ENCODE data around the gene TMEM130.
A peak's percentile ranks its signal among the peaks of the same experiment; 100 is the strongest.
"Not testable (repeated sequence)": the region's sequence is repeated elsewhere in the genome, so short reads cannot be mapped to it uniquely, and the experiment has no call there.

Gene TMEM130

DNA sequence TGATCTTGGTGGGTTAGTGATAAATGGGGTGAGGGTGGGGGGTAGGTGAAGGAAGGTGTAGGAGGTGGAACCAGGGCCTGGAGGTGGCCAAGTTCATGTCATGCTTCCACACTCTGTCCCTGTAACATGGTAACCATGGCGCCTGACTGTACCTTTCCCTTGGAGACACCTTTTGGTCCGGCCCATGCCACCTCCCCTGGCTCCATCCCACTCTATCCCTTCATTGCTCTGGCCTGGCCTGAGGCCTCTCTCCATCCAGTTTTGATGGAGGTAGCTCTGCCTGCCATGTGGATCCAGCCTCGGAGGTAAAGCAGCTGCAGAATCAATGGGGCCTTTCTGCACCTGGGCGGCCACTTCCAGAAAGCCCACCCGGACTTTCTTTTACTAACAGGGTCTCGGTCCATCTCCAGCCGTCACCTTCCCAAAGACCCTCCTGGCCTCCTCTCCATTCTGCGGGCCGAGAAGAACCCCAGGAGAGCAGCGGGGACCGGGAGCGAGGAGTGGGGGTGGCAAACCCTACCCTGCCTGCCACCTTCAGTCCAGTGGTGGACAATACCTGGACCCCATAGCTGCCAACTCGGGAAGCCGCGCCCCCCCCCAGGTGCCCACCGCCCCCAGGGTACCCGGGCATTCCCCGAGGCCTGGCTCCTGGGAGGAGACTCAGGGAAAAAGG, 8.0 kb upstream of the TMEM130 start:
- no peaks in the 10 kb centered on the region for H3K27me3 ChIP-seq (replicated peaks; ENCODE audit: control insufficient read depth, insufficient read depth, low read length)
- H3K9me3 ChIP-seq (ENCODE audit: control insufficient read depth, low read length) = no peaks in the 10 kb centered on the region
- H3K9ac ChIP-seq (ENCODE audit: low read length) = peak overlapping the region; percentile 95
- no peak for DNase-seq (ENCODE audit: low read depth)
- H3K4me1 ChIP-seq (ENCODE audit: control insufficient read depth, insufficient read depth, low read length) = peaks cover 14% of the 10 kb centered on the region
- peaks cover 15% of the 10 kb centered on the region for H3K36me3 ChIP-seq (ENCODE audit: control insufficient read depth, insufficient read depth, low read length, severe bottlenecking)
- peak overlapping the region; percentile 97 for H3K4me3 ChIP-seq (ENCODE audit: low read length)

DNA sequence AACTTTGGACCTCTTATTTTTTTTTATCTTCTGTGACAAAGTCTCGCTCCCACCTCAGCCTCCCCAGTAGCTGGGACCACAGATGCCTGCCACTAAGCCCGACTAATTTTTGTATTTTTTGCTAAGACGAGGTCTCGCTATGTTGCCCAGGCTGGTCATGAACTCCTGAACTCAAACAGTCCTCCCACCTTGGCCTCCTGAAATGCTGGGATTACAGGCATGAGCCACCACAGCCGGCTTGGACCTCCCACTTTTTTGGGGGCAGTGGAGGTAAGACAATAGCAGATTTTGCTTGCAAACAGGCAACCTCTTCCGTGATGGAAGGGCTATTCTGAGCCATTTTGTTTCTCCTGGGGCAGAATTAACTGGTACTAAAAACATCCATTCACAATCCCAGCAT, 7.3 kb upstream of the TMEM130 start:
- H3K9me3 ChIP-seq (ENCODE audit: control insufficient read depth, low read length) = no peaks in the 10 kb centered on the region

DNA sequence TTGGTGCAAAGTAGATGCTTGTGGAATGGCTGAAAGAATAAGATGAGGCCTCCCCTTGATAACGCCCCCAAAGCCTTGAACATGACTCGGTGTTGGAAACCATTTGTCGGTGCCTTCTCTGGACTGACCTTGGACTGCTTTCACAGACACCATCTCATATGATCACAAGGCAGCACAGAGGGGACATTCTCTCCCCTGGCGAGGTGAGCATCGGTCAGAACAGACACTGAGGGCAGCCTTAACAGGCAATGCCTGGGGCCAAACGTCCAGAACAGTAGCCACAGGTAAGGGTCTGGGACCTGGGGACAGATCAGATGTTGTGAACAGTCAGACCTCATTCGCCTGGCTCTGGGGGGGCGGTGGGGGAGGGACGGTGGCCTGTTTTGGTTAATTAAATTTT, 5.7 kb upstream of the TMEM130 start:
- Histone ChIP-seq H3K36me3 (ENCODE audit: control insufficient read depth, insufficient read depth, low read length, severe bottlenecking) (no peaks in the 10 kb centered on the region), H3K9ac (ENCODE audit: low read length) (no peak overlapping the region), H3K27me3 (replicated peaks; ENCODE audit: control insufficient read depth, insufficient read depth, low read length) (peaks cover 6% of the 10 kb centered on the region), H3K9me3 (ENCODE audit: control insufficient read depth, low read length) (no peaks in the 10 kb centered on the region), H3K4me1 (ENCODE audit: control insufficient read depth, insufficient read depth, low read length) (peaks cover 14% of the 10 kb centered on the region), H3K4me3 (ENCODE audit: low read length) (no peak overlapping the region)
- no peak for DNase-seq (ENCODE audit: low read depth)

More for the DNA sequence above, 7.3 kb upstream of the TMEM130 start:
- Histone ChIP-seq H3K4me3 (ENCODE audit: low read length) (no peak overlapping the region), H3K9ac (ENCODE audit: low read length) (no peak overlapping the region), H3K27me3 (replicated peaks; ENCODE audit: control insufficient read depth, insufficient read depth, low read length) (no peaks in the 10 kb centered on the region), H3K4me1 (ENCODE audit: control insufficient read depth, insufficient read depth, low read length) (peaks cover 14% of the 10 kb centered on the region), H3K36me3 (ENCODE audit: control insufficient read depth, insufficient read depth, low read length, severe bottlenecking) (peaks cover 8% of the 10 kb centered on the region)
- no peak for DNase-seq (ENCODE audit: low read depth)

DNA sequence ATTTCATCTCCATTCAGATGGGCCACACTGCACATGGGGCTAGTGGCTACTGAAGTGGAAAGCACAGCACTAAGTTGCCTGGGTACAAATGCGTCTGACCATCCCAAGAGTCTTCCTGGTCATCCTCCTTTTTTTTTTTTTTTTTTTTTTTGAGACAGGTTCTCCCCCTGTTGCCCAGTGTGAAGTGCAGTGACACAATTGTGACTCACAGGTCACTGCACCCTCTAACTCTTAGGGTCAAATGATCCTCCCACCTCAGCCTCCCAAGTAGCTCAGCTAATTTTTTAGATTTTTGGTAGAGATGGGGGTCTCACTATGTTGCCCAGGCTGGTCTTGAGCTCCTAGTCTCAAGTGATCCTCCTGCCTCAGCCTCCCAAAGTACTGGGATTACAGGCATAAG, 5.1 kb upstream of the TMEM130 start:
- H3K4me3 ChIP-seq (ENCODE audit: low read length) = no peak overlapping the region
- H3K9me3 ChIP-seq (ENCODE audit: control insufficient read depth, low read length) = no peaks in the 10 kb centered on the region
- DNase-seq (ENCODE audit: low read depth) = no peak
- no peaks in the 10 kb centered on the region for H3K36me3 ChIP-seq (ENCODE audit: control insufficient read depth, insufficient read depth, low read length, severe bottlenecking)
- H3K4me1 ChIP-seq (ENCODE audit: control insufficient read depth, insufficient read depth, low read length) = peaks cover 12% of the 10 kb centered on the region
- H3K27me3 ChIP-seq (replicated peaks; ENCODE audit: control insufficient read depth, insufficient read depth, low read length) = peaks cover 6% of the 10 kb centered on the region
- H3K9ac ChIP-seq (ENCODE audit: low read length) = no peak overlapping the region

DNA sequence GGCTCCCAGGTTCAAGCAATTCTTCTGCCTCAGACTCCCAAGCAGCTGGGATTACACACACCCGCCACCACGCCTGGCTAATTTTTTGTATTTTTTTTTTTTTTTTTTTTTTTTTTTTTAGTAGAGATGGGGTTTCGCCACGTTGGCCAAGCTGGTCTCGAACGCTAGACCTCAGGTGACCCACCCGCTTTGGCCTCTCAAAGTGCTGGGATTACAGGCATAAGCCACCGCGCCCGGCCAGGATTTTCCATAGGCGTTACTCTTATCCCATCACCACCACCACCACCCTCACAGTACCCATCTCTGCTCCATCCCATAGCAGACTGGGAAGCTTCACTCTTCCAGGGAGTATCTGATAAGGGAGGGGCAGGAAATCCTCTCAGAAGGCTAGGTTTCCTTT, 3.8 kb upstream of the TMEM130 start:
- H3K4me3 ChIP-seq (ENCODE audit: low read length); H3K27me3 ChIP-seq (replicated peaks; ENCODE audit: control insufficient read depth, insufficient read depth, low read length); DNase-seq (ENCODE audit: low read depth); H3K9me3 ChIP-seq (ENCODE audit: control insufficient read depth, low read length); H3K4me1 ChIP-seq (ENCODE audit: control insufficient read depth, insufficient read depth, low read length); H3K9ac ChIP-seq (ENCODE audit: low read length); H3K36me3 ChIP-seq (ENCODE audit: control insufficient read depth, insufficient read depth, low read length, severe bottlenecking): not testable (repeated sequence)

DNA sequence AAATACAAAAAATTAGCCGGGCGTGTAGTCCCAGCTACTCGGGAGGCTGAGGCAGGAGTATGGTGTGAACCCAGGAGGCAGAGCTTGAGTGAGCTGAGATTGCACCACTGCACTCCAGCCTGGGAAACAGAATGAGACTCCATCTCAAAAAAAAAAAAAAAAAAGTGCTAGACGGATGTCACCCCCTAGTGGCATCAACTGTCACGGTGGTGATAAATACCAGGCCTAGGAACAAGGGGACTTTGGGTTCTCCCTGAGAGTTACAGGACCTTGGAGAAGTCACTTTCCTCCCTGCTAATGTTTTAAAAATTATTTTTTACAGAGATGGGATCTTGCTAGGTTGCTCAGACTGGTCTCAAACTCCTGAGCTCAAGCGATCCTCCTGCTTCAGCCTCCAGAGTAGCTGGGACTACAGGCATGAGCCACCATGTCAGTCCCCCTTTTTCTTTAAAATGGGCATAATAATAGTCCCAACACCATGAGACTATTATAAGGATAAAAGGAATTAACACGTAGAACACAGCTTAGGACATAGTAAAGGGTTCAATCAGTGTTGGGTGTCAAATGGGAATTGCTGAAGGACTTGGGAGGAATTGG, 2.6 kb upstream of the TMEM130 start:
- H3K27me3 ChIP-seq (replicated peaks; ENCODE audit: control insufficient read depth, insufficient read depth, low read length) = peaks cover 6% of the 10 kb centered on the region
- no peak overlapping the region for H3K4me3 ChIP-seq (ENCODE audit: low read length)
- H3K36me3 ChIP-seq (ENCODE audit: control insufficient read depth, insufficient read depth, low read length, severe bottlenecking) = no peaks in the 10 kb centered on the region
- H3K4me1 ChIP-seq (ENCODE audit: control insufficient read depth, insufficient read depth, low read length) = no peaks in the 10 kb centered on the region
- no peak for DNase-seq (ENCODE audit: low read depth)
- no peak overlapping the region for H3K9ac ChIP-seq (ENCODE audit: low read length)
- H3K9me3 ChIP-seq (ENCODE audit: control insufficient read depth, low read length) = no peaks in the 10 kb centered on the region

DNA sequence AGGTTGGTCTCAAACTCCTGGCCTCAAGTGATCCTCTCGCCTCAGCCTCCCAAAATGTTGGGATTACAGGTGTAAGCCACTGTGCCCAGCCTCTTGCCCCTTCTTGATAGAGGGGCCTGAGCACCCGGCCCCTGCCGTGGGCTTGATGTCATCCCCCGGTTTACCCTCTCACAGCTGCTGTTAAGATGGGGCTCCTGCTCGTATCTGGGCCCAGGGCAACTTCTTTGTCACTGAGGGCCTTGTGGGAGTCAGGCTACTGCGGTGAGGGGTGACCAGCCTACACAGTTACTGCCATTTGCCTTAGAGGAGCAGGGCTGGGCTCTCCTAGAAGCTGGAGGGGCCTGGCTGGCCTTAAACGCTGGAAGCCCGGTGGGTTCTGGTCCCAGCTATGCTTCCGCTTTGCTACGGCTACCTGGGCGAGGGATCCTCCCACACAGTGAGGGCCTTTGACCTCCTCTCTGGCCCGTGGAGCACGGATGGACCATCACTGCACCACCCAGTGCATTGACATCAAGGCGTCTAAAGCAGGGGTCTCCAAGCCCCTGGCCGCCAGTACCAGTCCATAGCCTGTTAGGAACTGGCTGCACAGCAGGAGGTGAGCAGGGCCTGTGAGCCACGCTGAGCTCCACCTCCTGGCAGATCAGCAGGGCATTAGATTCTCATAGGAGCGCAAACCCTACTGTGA, 1.1 kb upstream of the TMEM130 start:
- no peaks in the 10 kb centered on the region for H3K36me3 ChIP-seq (ENCODE audit: control insufficient read depth, insufficient read depth, low read length, severe bottlenecking)
- no peaks in the 10 kb centered on the region for H3K9me3 ChIP-seq (ENCODE audit: control insufficient read depth, low read length)
- H3K4me1 ChIP-seq (ENCODE audit: control insufficient read depth, insufficient read depth, low read length) = no peaks in the 10 kb centered on the region
- H3K9ac ChIP-seq (ENCODE audit: low read length) = no peak overlapping the region
- DNase-seq (ENCODE audit: low read depth) = no peak
- peaks cover 9% of the 10 kb centered on the region for H3K27me3 ChIP-seq (replicated peaks; ENCODE audit: control insufficient read depth, insufficient read depth, low read length)
- no peak overlapping the region for H3K4me3 ChIP-seq (ENCODE audit: low read length)

DNA sequence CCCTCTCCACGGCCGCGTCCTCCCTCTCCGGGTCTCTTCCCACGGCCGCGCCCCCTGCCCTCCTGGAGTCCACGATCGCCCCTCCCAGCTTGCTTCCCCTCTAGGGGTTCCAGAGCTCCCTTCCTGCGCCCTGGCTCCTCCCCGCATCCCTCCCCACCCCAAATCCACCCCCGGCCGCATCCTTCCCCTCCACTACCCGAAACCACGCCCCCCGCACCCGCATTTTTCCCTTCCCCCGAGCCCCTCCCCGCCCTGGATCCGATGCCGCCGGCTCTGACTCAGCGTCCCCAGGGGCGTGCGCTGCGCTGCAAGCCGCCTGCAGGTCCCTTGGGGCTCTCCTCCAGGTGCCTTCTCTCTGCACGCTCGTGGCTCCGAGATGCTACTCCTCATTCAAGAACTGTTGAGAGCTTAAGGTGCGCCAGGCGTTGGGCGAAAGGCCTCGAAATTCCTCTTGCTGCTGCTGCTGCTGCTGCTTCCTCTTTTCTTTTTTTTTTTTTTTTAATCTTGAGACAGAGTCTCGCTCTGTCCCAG, 372 bp upstream of the TMEM130 start:
- no peaks in the 10 kb centered on the region for H3K9me3 ChIP-seq (ENCODE audit: control insufficient read depth, low read length)
- H3K36me3 ChIP-seq (ENCODE audit: control insufficient read depth, insufficient read depth, low read length, severe bottlenecking) = no peaks in the 10 kb centered on the region
- no peak overlapping the region for H3K9ac ChIP-seq (ENCODE audit: low read length)
- H3K27me3 ChIP-seq (replicated peaks; ENCODE audit: control insufficient read depth, insufficient read depth, low read length) = peaks cover 9% of the 10 kb centered on the region
- peak; percentile 89 for DNase-seq (ENCODE audit: low read depth)
- H3K4me1 ChIP-seq (ENCODE audit: control insufficient read depth, insufficient read depth, low read length) = peaks cover 6% of the 10 kb centered on the region
- peak overlapping the region; percentile 37 for H3K4me3 ChIP-seq (ENCODE audit: low read length)

DNA sequence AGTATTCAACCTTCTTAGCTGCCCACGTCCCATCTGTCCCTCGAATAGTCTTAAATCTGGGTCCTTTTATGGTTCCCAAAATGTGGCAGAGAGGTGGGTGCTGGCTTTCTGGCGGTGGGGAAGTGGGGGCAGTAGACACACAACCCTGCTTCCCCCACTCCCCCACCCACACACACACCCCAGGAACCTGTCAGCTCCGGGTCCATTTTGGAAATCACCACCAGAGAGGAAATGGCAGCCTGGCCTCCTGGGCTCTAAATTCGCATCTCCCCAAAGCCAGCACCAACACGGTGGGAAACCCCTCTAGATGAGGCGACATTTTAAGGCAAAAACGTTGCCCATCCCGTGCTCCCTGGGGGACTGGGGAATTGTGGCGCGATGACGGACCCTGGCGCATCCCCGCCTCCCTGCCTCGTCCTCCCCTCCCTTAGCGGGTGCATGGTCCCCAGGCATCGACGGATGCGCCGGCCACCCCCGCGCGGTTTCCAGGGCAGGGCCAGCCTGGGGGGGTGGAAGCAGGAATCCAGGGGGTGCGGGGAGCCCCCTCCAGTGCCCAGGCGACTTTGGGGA, 702 bp downstream of the TMEM130 start:
- no peaks in the 10 kb centered on the region for H3K9me3 ChIP-seq (ENCODE audit: control insufficient read depth, low read length)
- peaks cover 11% of the 10 kb centered on the region for H3K4me1 ChIP-seq (ENCODE audit: control insufficient read depth, insufficient read depth, low read length)
- H3K36me3 ChIP-seq (ENCODE audit: control insufficient read depth, insufficient read depth, low read length, severe bottlenecking) = no peaks in the 10 kb centered on the region
- H3K4me3 ChIP-seq (ENCODE audit: low read length) = no peak overlapping the region
- peaks cover 9% of the 10 kb centered on the region for H3K27me3 ChIP-seq (replicated peaks; ENCODE audit: control insufficient read depth, insufficient read depth, low read length)
- no peak overlapping the region for H3K9ac ChIP-seq (ENCODE audit: low read length)
- no peak for DNase-seq (ENCODE audit: low read depth)

DNA sequence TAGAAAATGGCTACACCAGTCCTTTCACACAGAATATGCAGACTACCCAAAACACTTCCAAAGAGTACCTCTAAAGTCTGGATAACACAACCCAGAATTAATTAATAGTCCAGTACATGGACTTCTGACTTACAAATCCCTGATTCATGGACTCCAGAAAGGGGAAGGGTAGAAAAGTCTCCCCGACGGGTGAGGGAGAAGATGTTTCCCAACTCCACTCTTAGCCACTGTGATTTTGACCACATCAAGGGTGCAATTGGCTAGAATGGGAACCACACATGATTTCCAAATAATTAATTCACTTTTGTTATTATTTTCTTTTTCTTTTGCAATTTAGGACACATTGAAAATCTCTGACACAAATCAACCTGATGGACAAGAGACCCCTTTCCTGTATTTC, 1.4 kb downstream of the TMEM130 start:
- H3K27me3 ChIP-seq (replicated peaks; ENCODE audit: control insufficient read depth, insufficient read depth, low read length) = peaks cover 9% of the 10 kb centered on the region
- no peak for DNase-seq (ENCODE audit: low read depth)
- H3K4me3 ChIP-seq (ENCODE audit: low read length) = no peak overlapping the region
- no peaks in the 10 kb centered on the region for H3K9me3 ChIP-seq (ENCODE audit: control insufficient read depth, low read length)
- H3K9ac ChIP-seq (ENCODE audit: low read length) = no peak overlapping the region
- peaks cover 11% of the 10 kb centered on the region for H3K4me1 ChIP-seq (ENCODE audit: control insufficient read depth, insufficient read depth, low read length)
- H3K36me3 ChIP-seq (ENCODE audit: control insufficient read depth, insufficient read depth, low read length, severe bottlenecking) = no peaks in the 10 kb centered on the region

DNA sequence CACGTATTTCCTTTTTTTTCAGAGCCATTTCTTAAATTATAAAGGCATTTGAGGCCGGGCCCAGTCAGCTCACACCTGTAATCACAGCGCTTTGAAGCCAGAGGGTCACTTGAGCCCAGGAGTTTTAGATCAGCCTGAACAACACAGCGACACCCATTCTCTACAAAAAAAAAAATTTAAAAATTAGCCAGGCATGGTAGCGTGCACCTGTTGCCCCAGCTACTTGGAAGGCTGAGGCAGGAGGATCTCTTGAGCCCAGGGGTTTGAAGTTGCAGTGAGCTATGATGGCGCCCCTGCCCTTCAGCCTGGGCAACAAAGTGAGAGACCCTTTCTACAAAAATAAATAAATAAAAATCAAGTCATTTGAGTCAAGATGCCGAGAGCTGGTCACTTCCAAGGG, 3.0 kb downstream of the TMEM130 start:
- Histone ChIP-seq H3K4me3 (ENCODE audit: low read length) (no peak overlapping the region), H3K36me3 (ENCODE audit: control insufficient read depth, insufficient read depth, low read length, severe bottlenecking) (no peaks in the 10 kb centered on the region), H3K4me1 (ENCODE audit: control insufficient read depth, insufficient read depth, low read length) (peaks cover 11% of the 10 kb centered on the region), H3K27me3 (replicated peaks; ENCODE audit: control insufficient read depth, insufficient read depth, low read length) (peaks cover 12% of the 10 kb centered on the region), H3K9ac (ENCODE audit: low read length) (no peak overlapping the region), H3K9me3 (ENCODE audit: control insufficient read depth, low read length) (no peaks in the 10 kb centered on the region)
- no peak for DNase-seq (ENCODE audit: low read depth)

All from adipocyte (in vitro differentiated cells).